HG02852 (cell line): ENCODE measurements around the gene C15orf62.

Source experiments
- ATAC-seq: cut with Tn5 transposase; IDR thresholded peaks from one replicate; pipeline ENCODE4 v1.9.1; 2021; ENCODE audit warnings: mild to moderate bottlenecking, moderate library complexity; ENCODE audit not compliant: unreplicated experiment

C15orf62 gene

GRCh38 chr15:40754883-40755811, 14.6 kb upstream of the C15orf62 start, which contains the start of gene RMDN3:
TSS of gene RMDN3 (minus strand) at chr15:40755254. CDS start at chr15:40754783, 471 bp downstream.
- ATAC-seq = peak; percentile 81

GRCh38 chr15:40755812-40756208, 14.0 kb upstream of the C15orf62 start:
- ATAC-seq = no peak

- ATAC-seq = no peak
Observed at GRCh38 chr15:40756938-40757337, 12.8 kb upstream of the C15orf62 start.

- no peak for ATAC-seq
Observed at GRCh38 chr15:40759961-40760360, 9.8 kb upstream of the C15orf62 start.

- peak; percentile 1 for ATAC-seq
Observed at GRCh38 chr15:40762919-40763800, 6.6 kb upstream of the C15orf62 start.

- peak; percentile 57 for ATAC-seq
Observed at GRCh38 chr15:40763801-40764628, 5.8 kb upstream of the C15orf62 start, which contains the start of gene GCHFR. TSS of gene GCHFR (plus strand) at chr15:40764068. CDS start at chr15:40764181, 113 bp downstream.

GRCh38 chr15:40764629-40765103, 5.1 kb upstream of the C15orf62 start:
- ATAC-seq = no peak

- ATAC-seq = no peak
Observed at GRCh38 chr15:40766194-40766815, 3.5 kb upstream of the C15orf62 start.

GRCh38 chr15:40766906-40767837, 2.6 kb upstream of the C15orf62 start:
- no peak for ATAC-seq

- no peak for ATAC-seq
Observed at GRCh38 chr15:40767838-40768500, 1.8 kb upstream of the C15orf62 start.

GRCh38 chr15:40768521-40769273, 1.1 kb upstream of the C15orf62 start:
- ATAC-seq = no peak

- ATAC-seq = no peak
Observed at GRCh38 chr15:40770147-40770721, 454 bp downstream of the C15orf62 start.

GRCh38 chr15:40771242-40771641, 1.5 kb downstream of the C15orf62 start:
- no peak for ATAC-seq

- ATAC-seq = no peak
Observed at GRCh38 chr15:40772014-40772413, 2.2 kb downstream of the C15orf62 start.

GRCh38 chr15:40773496-40773895, 3.7 kb downstream of the C15orf62 start:
- ATAC-seq = no peak

- ATAC-seq = no peak
Observed at GRCh38 chr15:40773902-40774301, 4.1 kb downstream of the C15orf62 start.

GRCh38 chr15:40775007-40775406, 5.2 kb downstream of the C15orf62 start:
- no peak for ATAC-seq
